Hippocampal formation (tissue), 2 donors: ENCODE data around the gene MAP3K10.

Experiments
- DNase-seq, 2 donors: peaks; one replicate each; lab custom pipeline; 2025; lab: John Stamatoyannopoulos, UW

Gene MAP3K10

DNA sequence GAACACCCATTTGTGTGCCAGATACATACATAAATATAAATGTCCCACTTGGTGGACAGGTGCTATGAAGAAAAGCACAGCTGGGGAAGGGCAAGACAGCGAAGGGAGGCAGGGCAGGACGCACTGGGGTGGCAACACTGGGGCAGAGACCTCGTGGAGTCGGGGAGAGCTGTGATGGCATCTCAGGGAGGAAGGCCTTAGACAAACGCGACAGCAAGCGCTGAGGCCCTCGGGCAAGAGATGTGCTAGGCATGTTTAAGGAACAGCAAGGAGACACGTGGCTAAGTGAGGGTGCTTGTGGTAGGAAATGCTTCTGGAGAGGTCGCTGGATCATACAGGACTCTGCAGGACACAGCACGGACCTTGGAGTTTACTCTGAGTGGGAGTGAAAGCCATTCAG, 58.6 kb downstream of the MAP3K10 start:
- no peak for DNase-seq

DNA sequence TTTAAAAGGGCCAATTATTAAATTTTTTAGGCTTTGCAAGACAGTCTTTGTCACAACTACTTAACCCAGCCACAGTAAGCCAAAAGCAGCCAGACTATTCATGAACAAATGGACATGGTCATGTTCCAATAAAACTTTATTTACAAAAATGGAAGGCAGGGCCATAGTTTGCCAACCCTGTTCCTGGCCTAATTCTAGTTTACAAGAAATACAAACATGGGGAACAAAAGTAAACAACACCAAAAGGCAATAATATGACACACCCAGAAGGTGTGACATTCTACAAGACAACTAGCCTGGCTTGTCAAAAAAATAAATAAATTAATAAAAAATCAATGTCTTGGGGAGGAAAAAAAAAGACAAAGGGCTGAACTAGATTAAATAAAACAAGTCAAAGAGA, 60.0 kb downstream of the MAP3K10 start:
- no peak for DNase-seq

DNA sequence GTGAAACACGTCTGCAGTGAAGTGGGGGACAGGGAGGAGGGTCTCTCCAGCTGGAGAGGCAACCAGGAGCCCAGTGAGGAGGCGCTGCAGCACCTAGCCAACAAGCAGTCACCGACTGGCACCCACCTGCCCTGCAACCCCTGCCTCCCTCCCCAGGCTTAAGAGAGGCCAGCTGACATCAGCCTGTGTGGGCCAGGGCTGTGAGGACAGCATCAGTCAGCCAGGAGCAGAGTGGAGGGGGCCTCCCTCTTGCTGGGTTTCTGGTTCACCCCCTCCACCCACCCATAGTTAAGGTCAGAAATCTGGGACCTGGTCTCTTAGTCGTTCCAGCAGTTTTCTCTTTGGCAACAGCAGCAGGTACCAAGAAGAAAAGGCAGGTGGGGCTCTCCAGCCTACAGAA, 60.8 kb downstream of the MAP3K10 start:
- no peak for DNase-seq

DNA sequence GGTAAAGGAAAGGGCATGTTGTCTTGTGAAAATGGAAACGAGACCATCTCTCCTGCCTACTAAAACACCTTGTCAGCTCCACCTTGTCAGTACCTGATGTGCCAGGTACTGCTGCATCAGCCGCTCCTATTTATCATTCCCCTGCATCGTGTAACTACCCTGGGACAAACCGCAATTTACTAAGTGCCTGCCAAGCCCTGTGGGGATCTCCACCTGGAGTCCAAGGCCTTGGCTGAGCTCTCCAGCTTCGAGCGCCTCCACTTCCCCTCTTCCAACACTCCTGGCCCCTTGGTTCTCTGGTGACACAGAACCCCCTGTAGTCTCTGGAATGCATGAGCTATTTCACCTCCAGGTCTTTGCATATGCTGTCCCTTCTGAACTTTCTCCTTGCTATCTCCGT, 61.2 kb downstream of the MAP3K10 start:
- no peak for DNase-seq

DNA sequence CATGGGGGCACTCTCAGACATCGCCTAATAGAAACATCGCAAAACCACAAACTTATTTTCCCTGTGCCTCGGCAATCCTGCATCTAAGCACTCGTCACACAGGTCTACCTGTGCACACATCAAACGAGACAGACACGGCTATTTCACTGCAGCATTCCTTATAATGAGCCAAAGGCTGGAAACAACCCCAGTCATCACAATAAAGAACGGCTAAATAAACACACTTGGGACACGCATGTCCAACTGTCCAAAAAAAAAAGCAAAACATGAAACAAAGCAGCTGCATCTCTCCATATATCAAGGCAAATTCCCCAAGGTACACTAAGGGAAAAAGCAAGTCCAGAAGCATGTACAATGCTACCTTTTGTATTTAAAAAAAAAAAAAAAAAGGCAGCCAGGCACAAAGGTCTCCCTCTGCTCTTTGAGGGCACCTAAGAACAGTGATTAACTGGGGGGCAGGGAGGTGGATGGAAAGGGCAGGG, 62.4 kb downstream of the MAP3K10 start:
- DNase-seq: no peak

DNA sequence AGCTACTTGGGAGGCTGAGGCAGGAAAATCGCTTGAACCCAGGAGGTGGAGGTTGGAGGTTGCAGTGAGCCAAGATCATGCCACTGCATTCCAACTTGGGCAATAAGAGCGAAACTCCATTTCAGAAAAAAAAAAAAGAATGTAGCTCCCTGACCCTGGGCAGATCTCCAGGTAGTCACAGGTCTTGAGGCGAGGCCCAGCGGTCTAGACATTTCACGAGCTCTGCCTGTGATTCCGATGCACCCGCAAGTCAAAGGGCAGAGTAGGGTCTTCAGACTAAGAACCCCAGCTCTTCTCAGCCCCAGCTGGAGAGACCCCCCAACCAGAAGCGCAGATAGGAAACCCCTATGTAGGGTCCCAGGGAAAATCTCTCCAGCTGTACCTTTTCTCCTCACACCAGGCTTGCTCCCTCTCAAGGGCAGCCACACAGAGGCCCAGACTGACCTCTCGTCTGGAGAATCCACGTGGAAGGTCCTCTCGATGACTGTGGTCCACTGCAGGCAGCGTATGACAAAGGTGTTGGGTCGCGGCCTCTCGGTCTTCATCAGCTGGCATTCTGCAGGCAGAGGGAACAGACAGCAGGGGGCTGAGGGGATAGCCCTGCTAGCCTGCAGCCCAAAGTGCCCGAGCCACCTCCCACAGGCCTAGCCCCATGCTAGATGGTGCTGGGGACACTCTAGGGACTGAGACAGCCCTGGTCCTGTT, 63.6 kb downstream of the MAP3K10 start:
- no peak for DNase-seq

DNA sequence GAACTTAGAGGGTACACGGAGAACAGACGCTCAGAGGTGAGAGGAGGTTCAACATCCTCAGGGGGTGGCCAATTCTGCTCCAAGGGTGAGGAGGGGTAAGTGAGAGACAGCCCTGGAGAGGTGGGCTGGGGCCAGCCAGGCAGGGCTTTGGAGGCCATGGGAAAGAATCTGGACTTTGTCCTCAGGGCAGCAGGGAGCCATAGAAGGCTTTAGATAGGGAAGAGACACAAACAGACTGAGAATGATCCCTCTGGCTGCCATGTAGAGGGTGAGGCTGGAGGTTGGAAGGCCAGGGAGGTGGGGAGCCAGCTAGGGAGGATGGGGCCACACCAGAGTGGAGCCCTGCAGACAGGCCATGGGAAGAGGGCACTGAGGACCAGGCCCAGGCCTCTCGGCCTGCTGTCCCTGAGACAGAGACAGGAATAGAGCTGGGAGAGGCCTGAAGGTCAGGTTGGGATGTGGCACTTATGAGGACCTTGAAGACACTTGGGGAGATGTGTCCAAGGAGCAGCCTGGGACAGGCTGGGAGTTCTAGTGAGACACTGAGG, 64.5 kb downstream of the MAP3K10 start:
- no peak for DNase-seq

DNA sequence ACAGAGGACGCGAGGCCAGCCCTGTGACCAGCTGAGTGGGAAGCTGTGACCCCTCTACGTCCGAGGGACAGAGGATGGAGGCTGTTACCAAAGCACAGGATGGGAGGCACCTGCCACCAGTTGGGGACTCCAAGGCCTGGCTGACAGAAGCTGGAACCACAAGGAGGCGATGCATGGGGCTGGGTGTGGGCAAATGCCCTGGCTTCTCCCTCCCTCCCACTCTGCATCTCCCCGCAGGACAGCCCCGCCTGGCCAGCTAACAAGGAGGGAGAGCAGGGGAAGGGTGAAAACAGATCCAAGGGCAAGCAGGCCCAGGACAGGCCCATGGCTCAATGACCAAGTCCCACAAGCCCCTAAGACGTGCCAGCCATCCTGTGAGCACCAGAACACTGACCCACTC, 65.3 kb downstream of the MAP3K10 start:
- no peak for DNase-seq

DNA sequence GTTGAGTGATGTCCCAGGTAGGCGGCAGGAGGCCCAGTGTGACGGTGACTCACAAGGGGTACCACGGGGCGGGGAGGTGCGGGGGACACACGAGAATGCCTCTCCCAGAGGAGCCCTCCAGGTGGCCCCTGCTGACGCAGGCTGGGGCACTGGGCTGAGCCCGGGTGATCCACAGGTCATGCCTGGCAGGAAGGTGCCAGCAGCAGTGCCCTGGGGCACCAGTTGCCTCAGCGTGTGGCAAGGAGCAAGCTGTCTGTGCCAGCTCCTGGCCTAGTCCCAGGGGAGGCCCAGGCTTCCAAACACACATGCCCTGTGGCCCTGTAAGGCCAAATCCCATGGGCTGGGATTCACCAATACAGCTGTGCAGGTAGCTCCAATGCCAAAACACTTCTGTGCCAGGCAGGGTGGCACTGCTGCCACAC, 65.9 kb downstream of the MAP3K10 start:
- DNase-seq: no peak

DNA sequence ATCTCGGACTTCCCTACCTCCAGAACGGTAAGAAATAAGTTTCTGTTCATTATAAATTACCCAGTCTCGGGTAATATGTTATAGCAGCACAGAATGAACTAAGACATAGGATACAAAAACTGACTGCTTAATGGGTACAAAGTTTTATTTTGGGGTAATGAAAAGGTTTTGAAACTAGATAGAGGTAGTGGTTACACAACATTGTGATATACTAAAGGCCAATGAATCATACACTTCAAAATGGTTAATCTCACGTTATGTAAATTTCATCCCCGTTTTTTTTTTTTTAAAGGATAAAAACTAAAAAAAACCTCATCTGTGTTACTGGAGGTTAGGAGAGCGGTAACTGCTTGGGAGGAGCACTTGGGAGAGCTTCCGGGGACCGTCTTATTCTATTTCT, 70.4 kb downstream of the MAP3K10 start:
- DNase-seq: no peak

DNA sequence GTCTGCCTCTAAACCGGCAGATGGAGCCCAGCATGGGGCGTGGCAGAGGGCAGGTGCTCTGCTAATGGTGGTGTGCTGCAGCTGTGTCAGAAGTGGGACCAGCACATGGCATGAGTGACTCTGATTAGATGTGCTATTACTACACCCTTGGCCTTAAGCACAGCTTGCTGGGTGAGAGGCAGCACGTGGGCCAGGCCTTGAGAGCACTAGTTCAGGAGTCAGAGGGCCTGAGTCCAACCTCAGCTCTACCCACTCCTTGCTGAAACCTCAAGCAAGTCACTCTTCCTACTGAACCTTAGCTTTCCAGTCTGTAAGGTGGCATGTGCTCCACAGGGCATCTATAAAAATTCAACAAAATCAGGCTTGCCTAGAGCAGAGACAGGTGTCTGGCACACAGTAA, 71.2 kb downstream of the MAP3K10 start:
- DNase-seq: no peak

DNA sequence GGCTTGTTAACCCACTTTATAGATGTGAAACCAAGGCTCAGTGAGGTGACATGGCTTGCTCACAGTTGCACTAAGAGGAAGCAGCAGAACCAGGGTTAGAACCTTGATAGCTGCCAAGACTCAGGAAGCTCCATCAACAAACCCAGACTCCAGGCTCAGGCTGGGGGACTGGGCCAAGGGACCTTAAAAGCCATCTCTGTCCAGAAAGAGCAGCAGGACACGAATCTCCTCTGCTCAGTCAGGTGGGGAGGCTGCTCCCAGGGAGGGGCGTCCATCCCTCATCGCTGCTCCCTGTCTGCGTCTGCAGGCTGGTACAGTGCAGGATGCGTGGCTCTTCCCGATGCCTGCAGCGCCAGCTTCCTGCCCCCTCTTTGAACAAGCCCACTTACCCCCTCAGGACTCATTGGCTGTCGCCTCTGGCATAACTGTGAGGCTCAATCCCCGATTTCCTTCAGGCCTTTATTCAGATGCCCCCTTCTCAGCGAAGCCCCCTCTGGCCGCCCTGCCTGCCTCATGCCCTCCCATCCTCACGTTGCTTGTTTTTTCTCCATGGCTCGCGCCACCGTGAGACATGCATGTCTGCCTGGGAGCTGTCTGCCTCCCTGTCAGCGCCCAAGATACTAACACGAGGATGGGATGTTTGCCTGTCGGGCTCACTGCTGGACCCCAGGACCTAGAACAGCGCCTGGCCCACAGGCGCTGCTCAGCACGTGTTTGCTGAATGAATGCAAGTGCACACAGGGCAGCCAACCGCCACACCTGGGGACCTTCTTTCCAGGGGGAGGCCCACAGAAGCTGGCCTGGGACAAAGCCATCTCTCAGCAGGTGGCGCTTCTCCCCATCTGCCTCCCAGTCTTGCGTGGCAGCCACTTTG, 72.5 kb downstream of the MAP3K10 start:
- DNase-seq: no peak

DNA sequence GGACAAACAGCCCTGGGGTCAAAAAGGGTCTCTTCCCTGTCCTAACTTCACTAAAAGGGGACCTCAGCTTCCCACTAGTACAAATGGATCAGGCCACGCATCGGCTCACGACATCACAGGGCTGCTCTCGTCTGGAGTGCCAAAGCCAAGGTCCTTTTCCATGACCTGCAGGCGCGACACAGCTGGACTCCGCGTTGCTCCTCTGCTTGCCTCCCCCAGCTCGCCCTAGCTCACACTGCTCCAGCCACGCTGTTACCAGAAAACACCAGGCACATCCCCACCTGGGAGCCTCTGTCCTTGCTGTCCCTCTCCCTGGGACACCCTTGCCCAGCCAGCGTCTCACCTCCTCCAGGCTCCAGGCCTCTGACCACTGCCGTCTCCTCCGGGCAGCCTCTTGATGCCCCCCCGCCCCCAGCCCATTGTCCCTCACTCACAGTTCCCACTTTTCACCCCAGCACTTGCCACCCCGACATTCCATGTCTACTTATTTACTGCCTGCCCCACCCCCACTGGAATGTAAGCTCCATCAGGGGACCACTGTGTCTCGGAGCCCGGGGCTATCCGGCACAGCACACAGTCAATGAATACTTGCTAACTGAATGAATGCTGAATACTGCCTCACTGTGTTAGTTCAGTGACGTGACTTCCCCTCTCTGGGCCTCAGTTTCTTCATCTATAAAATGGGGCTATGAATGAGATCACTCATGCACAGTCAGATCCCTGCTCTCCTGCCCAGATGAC, 73.3 kb downstream of the MAP3K10 start:
- no peak for DNase-seq
